Inflammatory macrophage treated with lipopolysaccharide for 1 hour (primary cell): Measurements from ENCODE around the gene KCNAB2.
A peak's percentile ranks its signal among the peaks of the same experiment; 100 is the strongest.

ENCODE experiments used
- DNase-seq, 2 donors: peaks; one replicate each; pipeline ENCODE4 v3.0.0-alpha.2; 2020 to 2022

The KCNAB2 gene

GRCh38 chr1:6113116-6113515 is 67.4 kb downstream of the KCNAB2 start:
- DNase-seq = no peak

- DNase-seq = no peak
These were observed 68.1 kb downstream of the KCNAB2 start for GRCh38 chr1:6113745-6114144.

- DNase-seq = no peak
These were observed 70.4 kb downstream of the KCNAB2 start for GRCh38 chr1:6116137-6116536.

- DNase-seq = no peak
These were observed 71.4 kb downstream of the KCNAB2 start for GRCh38 chr1:6117064-6117463.

- DNase-seq = no peak
These were observed 71.9 kb downstream of the KCNAB2 start for GRCh38 chr1:6117624-6118023.

GRCh38 chr1:6118415-6118814 is 72.7 kb downstream of the KCNAB2 start:
- DNase-seq = no peak

- no peak for DNase-seq
These were observed 75.3 kb downstream of the KCNAB2 start for GRCh38 chr1:6121021-6121421.

GRCh38 chr1:6121651-6122370 is 76.1 kb downstream of the KCNAB2 start:
- no peak for DNase-seq

GRCh38 chr1:6123083-6123482 is 77.4 kb downstream of the KCNAB2 start:
- peak; percentile 66 to 78 for DNase-seq

- no peak for DNase-seq
These were observed 78.1 kb downstream of the KCNAB2 start for GRCh38 chr1:6123816-6124215.

GRCh38 chr1:6124341-6124740 is 78.7 kb downstream of the KCNAB2 start:
- DNase-seq = no peak

GRCh38 chr1:6124746-6125365 is 79.2 kb downstream of the KCNAB2 start:
- no peak for DNase-seq

- no peak for DNase-seq
These were observed 79.7 kb downstream of the KCNAB2 start for GRCh38 chr1:6125366-6125765.

GRCh38 chr1:6126028-6126427 is 80.3 kb downstream of the KCNAB2 start:
- DNase-seq = no peak

GRCh38 chr1:6126521-6127067 is 80.9 kb downstream of the KCNAB2 start:
- no peak for DNase-seq

- DNase-seq = peak; percentile 83 to 86
These were observed 82.0 kb downstream of the KCNAB2 start for GRCh38 chr1:6127587-6128163.

- no peak for DNase-seq
These were observed 82.8 kb downstream of the KCNAB2 start for GRCh38 chr1:6128276-6129081.

- DNase-seq = no peak
These were observed 83.6 kb downstream of the KCNAB2 start for GRCh38 chr1:6129313-6129712.

- DNase-seq = no peak
These were observed 84.3 kb downstream of the KCNAB2 start for GRCh38 chr1:6130036-6130435.

- no peak for DNase-seq
These were observed 84.9 kb downstream of the KCNAB2 start for GRCh38 chr1:6130596-6130995.

- DNase-seq = no peak
These were observed 85.9 kb downstream of the KCNAB2 start for GRCh38 chr1:6131561-6131960.

- no peak for DNase-seq
These were observed 87.6 kb downstream of the KCNAB2 start for GRCh38 chr1:6133146-6133895.
